Rectal smooth muscle tissue (tissue), 1 donor: ENCODE data around the gene TFEB.

ENCODE experiments used
- H3K27ac ChIP-seq: one replicate; pipeline ENCODE4 v1.7.0; 2013; ENCODE audit warnings: low read depth, low read length, inconsistent platforms
- H3K27me3 ChIP-seq: one replicate; pipeline ENCODE4 v1.7.0; 2013; ENCODE audit warnings: low read length; ENCODE audit not compliant: control insufficient read depth, insufficient read depth
- H3K36me3 ChIP-seq: one replicate; pipeline ENCODE4 v1.7.0; 2013; ENCODE audit warnings: low read length; ENCODE audit not compliant: control insufficient read depth, insufficient read depth
- H3K4me1 ChIP-seq: one replicate; pipeline ENCODE4 v1.7.0; 2013; ENCODE audit warnings: low read length; ENCODE audit not compliant: control insufficient read depth, insufficient read depth
- H3K4me3 ChIP-seq: one replicate; pipeline ENCODE4 v1.7.0; 2013; ENCODE audit warnings: low read length
- H3K9ac ChIP-seq: one replicate; pipeline ENCODE4 v1.7.0; 2013; ENCODE audit warnings: low read length

TFEB gene

GRCh38 chr6:41682497-41683272 is 52.7 kb downstream of the TFEB start:
- Histone ChIP-seq H3K4me3 (peak overlapping the region; percentile 70), H3K9ac (peak overlapping the region; percentile 19), H3K27me3 (no peaks in the 10 kb centered on the region), H3K27ac (peak overlapping the region; percentile 78), H3K4me1 (peaks cover 3% of the 10 kb centered on the region), H3K36me3 (peaks cover 17% of the 10 kb centered on the region)

DNA sequence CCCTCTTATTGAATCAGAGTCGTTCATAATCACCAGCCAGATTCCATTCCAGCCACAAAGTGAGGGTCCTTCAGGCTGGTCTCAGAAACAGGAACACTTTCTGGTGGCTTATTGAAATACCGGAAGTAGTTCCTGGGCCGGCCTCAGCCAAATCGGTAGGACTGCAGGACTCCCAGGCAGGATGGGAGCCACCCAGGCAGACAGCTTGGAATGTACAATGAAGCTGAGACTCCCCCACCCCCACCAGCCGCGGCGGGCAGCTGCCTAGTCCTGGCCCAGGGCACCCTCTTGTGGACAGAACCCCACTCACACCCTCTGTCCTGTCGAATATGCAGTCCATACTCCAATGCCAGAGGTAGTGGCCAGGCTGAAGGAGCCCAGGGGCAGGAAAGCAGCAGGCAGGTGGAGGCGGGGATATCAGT is 53.3 kb downstream of the TFEB start:
- H3K9ac ChIP-seq: no peak overlapping the region
- H3K27ac ChIP-seq: no peak overlapping the region
- H3K27me3 ChIP-seq: no peaks in the 10 kb centered on the region
- H3K4me1 ChIP-seq: peaks cover 3% of the 10 kb centered on the region
- H3K4me3 ChIP-seq: peak overlapping the region; percentile 9
- H3K36me3 ChIP-seq: peaks cover 13% of the 10 kb centered on the region

DNA sequence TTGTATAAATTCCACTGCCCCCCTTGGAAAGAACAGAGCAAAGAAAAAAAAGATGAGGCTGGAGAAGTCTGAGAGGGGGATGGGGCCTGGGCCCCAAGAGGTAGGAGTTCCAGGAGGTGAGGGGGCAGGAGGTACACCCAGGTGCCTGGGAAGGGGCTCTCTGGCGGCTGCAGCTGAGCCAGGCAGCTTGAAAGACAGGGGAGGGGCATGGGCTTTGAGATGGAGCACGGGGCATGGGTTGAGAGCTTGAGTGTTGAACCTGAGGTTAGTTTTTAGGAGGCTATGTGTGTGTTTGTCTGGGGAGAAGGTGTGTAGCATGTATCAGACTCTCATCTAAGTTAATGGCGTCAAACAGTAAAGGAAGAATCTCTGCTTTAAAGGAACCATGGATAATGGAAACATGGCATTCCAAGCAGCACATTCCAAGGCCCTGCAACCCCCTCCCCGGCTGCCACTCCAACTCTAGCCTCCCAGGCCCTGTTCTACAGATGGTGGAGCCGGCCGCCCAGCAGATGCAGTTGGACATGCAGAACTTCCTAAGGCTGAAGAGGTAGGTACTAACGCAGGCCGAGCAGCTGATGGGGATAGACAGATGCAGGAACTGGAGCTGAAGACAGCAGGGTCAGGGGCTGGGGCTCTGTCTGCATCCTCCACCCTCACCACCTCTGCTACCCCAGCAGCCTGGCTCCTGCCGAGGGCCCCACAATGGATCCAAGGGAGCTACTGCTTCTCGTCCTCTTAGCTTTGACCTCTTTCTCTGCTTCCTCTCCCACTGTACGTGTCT is 55.0 kb downstream of the TFEB start:
- H3K27me3 ChIP-seq: no peaks in the 10 kb centered on the region
- H3K36me3 ChIP-seq: peaks cover under 1% of the 10 kb centered on the region

DNA sequence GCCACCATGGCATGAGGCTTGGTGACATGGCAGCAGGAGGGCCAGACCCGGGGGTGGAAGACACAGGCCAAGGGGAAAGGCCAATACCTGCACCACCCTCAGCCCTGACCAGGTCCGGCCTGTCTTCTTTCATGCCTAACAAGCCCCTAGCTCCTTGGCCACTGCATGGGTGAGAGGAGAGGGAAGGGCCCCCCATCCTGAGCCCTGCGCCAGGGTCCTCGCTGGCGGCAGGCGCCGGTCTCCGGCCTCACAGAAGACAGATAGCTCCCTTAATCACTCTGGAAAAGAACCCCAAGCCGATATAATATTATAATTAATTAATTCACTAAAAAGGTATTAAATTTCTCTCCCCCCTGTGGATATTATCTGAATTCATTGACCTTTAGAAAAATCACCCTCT is 55.7 kb downstream of the TFEB start:
- Histone ChIP-seq H3K9ac (no peak overlapping the region), H3K36me3 (no peaks in the 10 kb centered on the region), H3K27me3 (no peaks in the 10 kb centered on the region), H3K4me1 (peaks cover 3% of the 10 kb centered on the region), H3K27ac (no peak overlapping the region), H3K4me3 (no peak overlapping the region)

More for the DNA sequence above, 55.0 kb downstream of the TFEB start:
- Histone ChIP-seq H3K27ac (no peak overlapping the region), H3K9ac (no peak overlapping the region), H3K4me1 (peaks cover 3% of the 10 kb centered on the region), H3K4me3 (no peak overlapping the region)

DNA sequence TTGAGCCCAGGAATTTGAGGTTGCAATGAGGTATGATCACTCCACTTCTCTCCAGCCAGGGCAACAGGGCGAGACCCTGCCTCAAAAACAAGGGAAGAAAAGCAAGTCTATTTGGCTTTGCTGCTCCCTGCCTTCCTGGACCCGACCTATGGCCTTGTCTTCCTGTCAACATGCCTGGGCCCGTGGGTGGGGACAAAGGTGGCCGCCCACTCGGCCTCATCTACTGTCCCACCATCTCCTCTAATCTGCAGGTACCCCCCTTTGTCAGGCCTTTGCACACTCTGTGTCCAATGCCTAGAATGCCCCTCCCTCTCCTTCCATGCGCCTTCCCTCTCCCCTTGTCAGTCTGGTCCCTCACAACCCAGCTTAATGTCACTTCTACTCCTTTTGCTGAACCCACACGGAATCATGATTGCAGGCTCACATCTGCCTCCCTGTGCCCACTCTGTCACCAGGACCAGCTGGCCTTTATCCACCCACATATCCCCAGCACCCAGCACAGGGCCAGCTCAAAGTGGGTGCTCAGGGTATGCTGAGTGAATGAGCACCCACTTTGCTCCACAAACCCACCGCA is 56.8 kb downstream of the TFEB start:
- Histone ChIP-seq H3K4me1 (peaks cover 3% of the 10 kb centered on the region), H3K36me3 (no peaks in the 10 kb centered on the region), H3K9ac (no peak overlapping the region), H3K4me3 (no peak overlapping the region), H3K27me3 (no peaks in the 10 kb centered on the region), H3K27ac (no peak overlapping the region)

DNA sequence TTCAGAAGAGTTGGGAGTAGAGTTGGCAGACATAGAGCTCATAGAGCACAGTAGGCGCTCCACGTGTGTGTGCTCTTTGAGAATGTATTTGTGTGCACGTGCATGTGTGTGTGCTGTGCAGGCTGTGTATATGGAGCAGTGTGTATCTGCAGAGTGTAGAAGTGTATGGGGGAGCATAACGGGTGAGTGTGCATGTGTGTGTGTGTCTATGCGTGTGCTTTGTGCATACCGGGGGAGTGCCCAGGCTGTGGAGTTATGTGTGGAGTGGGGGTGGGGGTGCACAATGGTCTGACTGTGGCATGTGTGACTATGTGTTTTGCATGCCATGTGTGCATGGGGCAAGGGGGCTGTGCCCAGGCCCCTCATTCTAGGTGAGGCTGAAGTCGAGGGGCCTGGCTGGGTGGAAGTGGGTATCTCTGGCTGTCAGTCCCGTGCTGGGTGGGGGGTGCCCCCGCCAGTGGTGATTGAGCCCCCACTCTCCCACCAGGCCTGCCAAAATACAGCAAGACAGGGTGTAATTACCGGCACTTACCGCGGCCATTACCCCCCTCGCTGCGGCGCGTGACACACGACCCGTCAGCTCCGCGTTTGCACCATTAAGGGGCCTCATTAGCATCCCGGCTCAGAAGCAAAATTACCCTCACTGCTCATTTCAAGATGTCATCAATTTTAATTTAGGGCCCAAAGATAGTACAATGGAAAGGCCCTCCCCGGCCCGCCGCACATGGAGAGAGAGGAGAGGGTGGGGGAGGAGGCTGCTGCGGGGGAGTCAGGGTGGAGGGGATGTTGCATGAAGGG is 58.1 kb downstream of the TFEB start:
- Histone ChIP-seq H3K27ac (no peak overlapping the region), H3K27me3 (no peaks in the 10 kb centered on the region), H3K36me3 (no peaks in the 10 kb centered on the region), H3K4me1 (peaks cover 3% of the 10 kb centered on the region), H3K4me3 (no peak overlapping the region), H3K9ac (no peak overlapping the region)

GRCh38 chr6:41676431-41676830 is 59.0 kb downstream of the TFEB start:
- H3K4me3 ChIP-seq: no peak overlapping the region
- H3K27ac ChIP-seq: no peak overlapping the region
- H3K4me1 ChIP-seq: no peaks in the 10 kb centered on the region
- H3K27me3 ChIP-seq: no peaks in the 10 kb centered on the region
- no peaks in the 10 kb centered on the region for H3K36me3 ChIP-seq
- H3K9ac ChIP-seq: no peak overlapping the region

- H3K27ac ChIP-seq: no peak overlapping the region
- H3K4me3 ChIP-seq: no peak overlapping the region
- H3K9ac ChIP-seq: no peak overlapping the region
- no peaks in the 10 kb centered on the region for H3K27me3 ChIP-seq
- no peaks in the 10 kb centered on the region for H3K4me1 ChIP-seq
- H3K36me3 ChIP-seq: no peaks in the 10 kb centered on the region
These were observed 59.4 kb downstream of the TFEB start for GRCh38 chr6:41675992-41676391.

DNA sequence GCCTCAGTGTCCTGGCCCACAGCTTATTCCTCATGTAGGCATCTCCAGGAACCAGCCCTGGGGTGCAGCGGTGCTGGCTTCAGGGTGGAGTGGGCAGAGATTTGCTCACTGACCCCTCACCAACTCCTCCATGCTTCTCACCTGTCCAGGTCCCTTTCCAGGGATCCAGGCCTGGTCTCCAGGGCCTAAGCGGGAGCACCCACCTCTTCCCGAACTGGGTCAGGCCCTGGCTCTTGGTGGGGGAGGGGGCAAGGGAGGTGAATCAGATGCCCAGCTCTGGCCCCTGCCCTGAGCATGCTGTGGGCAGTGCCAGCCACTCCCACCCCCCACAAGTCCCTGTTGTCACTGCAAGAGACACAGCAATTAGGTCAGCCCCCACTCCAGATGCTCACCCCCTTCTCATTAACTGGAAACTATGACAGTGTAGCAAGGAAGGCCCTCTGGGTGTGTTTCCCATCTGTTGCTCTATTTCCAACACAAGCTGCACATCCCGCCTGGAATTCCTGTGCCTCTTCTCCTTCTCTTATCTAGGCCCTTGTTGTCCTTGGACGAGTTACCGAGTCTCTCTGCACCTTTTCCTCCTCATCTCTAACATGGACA is 60.1 kb downstream of the TFEB start:
- Histone ChIP-seq H3K4me1 (no peaks in the 10 kb centered on the region), H3K36me3 (no peaks in the 10 kb centered on the region), H3K27me3 (no peaks in the 10 kb centered on the region), H3K9ac (no peak overlapping the region), H3K27ac (no peak overlapping the region), H3K4me3 (no peak overlapping the region)

DNA sequence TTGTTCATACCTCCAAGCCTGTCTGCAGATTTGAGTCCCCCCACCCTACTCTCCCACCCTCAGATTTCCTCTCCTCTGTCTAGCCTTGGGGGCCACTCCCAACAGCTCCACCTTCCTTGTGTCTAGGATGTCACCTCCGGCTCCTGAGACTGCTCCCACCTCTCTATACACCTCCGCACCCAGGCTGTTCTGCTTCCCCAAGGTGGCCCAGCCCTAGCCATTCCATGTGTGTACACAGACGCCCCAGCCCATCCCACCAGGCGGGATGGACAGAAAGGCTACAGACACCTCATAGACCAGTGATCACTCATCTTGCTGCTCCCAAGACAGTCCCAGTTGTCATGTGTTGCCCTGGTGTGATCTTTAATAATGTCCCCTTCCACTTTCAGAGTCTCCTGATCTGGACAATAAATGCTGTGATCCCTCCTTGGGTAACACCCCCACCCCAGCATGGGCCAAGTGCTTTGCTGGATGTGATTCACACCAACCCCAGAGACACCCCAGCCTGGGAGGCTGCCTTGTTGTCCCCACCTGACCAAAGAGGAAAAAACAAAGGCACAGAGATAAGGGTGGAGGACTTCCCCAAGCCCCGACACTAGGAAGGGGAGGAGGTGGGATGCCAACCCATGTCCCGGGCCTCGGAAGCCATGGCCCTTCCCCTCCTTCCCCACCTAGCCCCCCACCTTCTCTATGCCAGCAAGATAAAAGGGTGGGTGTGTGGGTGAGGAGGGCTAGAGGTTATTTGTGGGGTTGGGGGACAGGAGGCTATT is 61.0 kb downstream of the TFEB start:
- no peaks in the 10 kb centered on the region for H3K27me3 ChIP-seq
- no peaks in the 10 kb centered on the region for H3K36me3 ChIP-seq
- no peak overlapping the region for H3K4me3 ChIP-seq
- no peaks in the 10 kb centered on the region for H3K4me1 ChIP-seq
- H3K27ac ChIP-seq: no peak overlapping the region
- H3K9ac ChIP-seq: no peak overlapping the region

DNA sequence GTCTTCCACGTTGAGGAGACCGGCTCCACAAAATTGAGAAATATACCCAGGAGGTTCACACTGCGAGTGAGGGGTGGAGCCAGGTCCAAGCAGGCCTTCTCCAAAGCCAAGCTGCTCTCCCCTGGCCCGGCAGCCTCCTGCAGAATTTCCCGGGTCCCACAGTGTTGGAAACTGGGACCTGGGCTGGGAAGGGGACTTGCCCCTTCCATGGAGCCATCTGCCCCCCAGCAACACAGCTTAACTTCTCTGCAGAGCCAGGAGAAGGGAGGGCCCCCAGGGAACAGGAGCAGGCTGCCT is 61.8 kb downstream of the TFEB start:
- Histone ChIP-seq H3K9ac (no peak overlapping the region), H3K36me3 (no peaks in the 10 kb centered on the region), H3K27ac (no peak overlapping the region), H3K4me1 (no peaks in the 10 kb centered on the region), H3K4me3 (no peak overlapping the region), H3K27me3 (no peaks in the 10 kb centered on the region)
